H9 (cell line): ENCODE measurements around the gene OXCT2. TPM values are rescaled to one million over a fixed set of nuclear protein-coding genes. Genes with fewer than 3 reads are reported as not detected.

Source experiments
- DNase-seq: peaks from one replicate; pipeline ENCODE4 v3.0.0-alpha.2; 2017
- H2AFZ ChIP-seq: one replicate; pipeline ENCODE4 v1.6.1; 2013; ENCODE audit warnings: mild to moderate bottlenecking, low read length, control low read depth, moderate library complexity
- H2AK5ac ChIP-seq: 2 replicates; pipeline ENCODE4 v1.6.1; 2013; ENCODE audit warnings: low read length, control low read depth, mixed read lengths; ENCODE audit not compliant: insufficient read length
- H2BK120ac ChIP-seq: one replicate; pipeline ENCODE4 v1.6.1; 2013; ENCODE audit warnings: low read depth, mild to moderate bottlenecking, low read length, control low read depth, inconsistent platforms; ENCODE audit not compliant: poor library complexity, severe bottlenecking
- H2BK12ac ChIP-seq: 2 replicates; pipeline ENCODE4 v1.6.1; 2013; ENCODE audit warnings: low read length, control low read depth, mixed read lengths, low read depth; ENCODE audit not compliant: insufficient read length
- H2BK15ac ChIP-seq: 2 replicates; pipeline ENCODE4 v1.6.1; 2013; ENCODE audit warnings: low read depth, low read length, control low read depth
- H2BK20ac ChIP-seq: one replicate; pipeline ENCODE4 v1.6.1; 2013; ENCODE audit warnings: low read depth, mild to moderate bottlenecking, low read length, control low read depth, inconsistent platforms; ENCODE audit not compliant: poor library complexity, severe bottlenecking
- H2BK5ac ChIP-seq: 2 replicates; pipeline ENCODE4 v1.6.1; 2013; ENCODE audit warnings: low read length, control low read depth, mixed read lengths; ENCODE audit not compliant: insufficient read length
- H3K14ac ChIP-seq: 2 replicates; pipeline ENCODE4 v1.6.1; 2013; ENCODE audit warnings: low read length, control low read depth; ENCODE audit not compliant: insufficient read depth
- H3K18ac ChIP-seq: 2 replicates; pipeline ENCODE4 v1.6.1; 2013; ENCODE audit warnings: low read depth, mild to moderate bottlenecking, mixed read lengths, low read length, control low read depth; ENCODE audit not compliant: insufficient read length
- H3K23ac ChIP-seq: 2 replicates; pipeline ENCODE4 v1.6.1; 2013; ENCODE audit warnings: low read length, control low read depth, mixed read lengths, low read depth; ENCODE audit not compliant: insufficient read length
- H3K23me2 ChIP-seq: 2 replicates; pipeline ENCODE4 v1.6.1; 2013; ENCODE audit warnings: low read depth, mild to moderate bottlenecking, mixed read lengths, low read length, control low read depth; ENCODE audit not compliant: insufficient read length, poor library complexity, severe bottlenecking
- H3K27ac ChIP-seq: 2 replicates; pipeline ENCODE4 v1.5.1; 2013; ENCODE audit warnings: low read length, control low read depth, mixed read lengths, low read depth; ENCODE audit not compliant: insufficient read length
- H3K27me3 ChIP-seq: 2 replicates; pipeline ENCODE4 v1.6.1; 2013; ENCODE audit warnings: low read length, control low read depth, inconsistent platforms; ENCODE audit not compliant: insufficient read depth
- H3K4ac ChIP-seq: 2 replicates; pipeline ENCODE4 v1.6.1; 2013; ENCODE audit warnings: low read depth, mild to moderate bottlenecking, control low read depth, inconsistent platforms, low read length, moderate library complexity
- H3K4me1 ChIP-seq: 2 replicates; pipeline ENCODE4 v1.6.1; 2013; ENCODE audit warnings: low read length, control low read depth, inconsistent platforms; ENCODE audit not compliant: insufficient read depth
- H3K4me2 ChIP-seq: 2 replicates; pipeline ENCODE4 v1.6.1; 2013; ENCODE audit warnings: low read length, control low read depth, mixed read lengths; ENCODE audit not compliant: insufficient read length, insufficient read depth
- H3K56ac ChIP-seq: 2 replicates; pipeline ENCODE4 v1.6.1; 2013; ENCODE audit warnings: low read depth, mild to moderate bottlenecking, mixed read lengths, low read length, control low read depth; ENCODE audit not compliant: insufficient read length
- H3K79me1 ChIP-seq: 2 replicates; pipeline ENCODE4 v1.6.1; 2013; ENCODE audit warnings: low read depth, mild to moderate bottlenecking, moderate library complexity, low read length, control low read depth, inconsistent platforms; ENCODE audit not compliant: insufficient read depth, poor library complexity, severe bottlenecking
- H3K79me2 ChIP-seq: 2 replicates; pipeline ENCODE4 v1.6.1; 2013; ENCODE audit warnings: low read length, control low read depth, inconsistent platforms; ENCODE audit not compliant: insufficient read depth
- H3K9ac ChIP-seq: 2 replicates; pipeline ENCODE4 v1.6.1; 2013; ENCODE audit warnings: low read length, control low read depth, mixed read lengths; ENCODE audit not compliant: insufficient read length; ENCODE audit errors: extremely low read depth
- H3K9me3 ChIP-seq: one replicate; pipeline ENCODE4 v1.6.1; 2013; ENCODE audit warnings: low read depth, low read length, inconsistent platforms; ENCODE audit not compliant: control insufficient read depth
- H3T11ph ChIP-seq: one replicate; pipeline ENCODE4 v1.6.1; 2013; ENCODE audit warnings: mild to moderate bottlenecking, low read length, control low read depth, inconsistent platforms
- H4K20me1 ChIP-seq: one replicate; pipeline ENCODE4 v1.6.1; 2013; ENCODE audit not compliant: control insufficient read depth, insufficient read length, insufficient read depth
- H4K5ac ChIP-seq: 2 replicates; pipeline ENCODE4 v1.6.1; 2013; ENCODE audit warnings: low read depth, mild to moderate bottlenecking, mixed read lengths, low read length, control low read depth; ENCODE audit not compliant: insufficient read length
- H4K8ac ChIP-seq: replicated peaks from 2 replicates; pipeline ENCODE4 v1.6.1; 2013; ENCODE audit warnings: low read length, control low read depth, mixed read lengths, low read depth; ENCODE audit not compliant: insufficient read length
- H4K91ac ChIP-seq: 2 replicates; pipeline ENCODE4 v1.6.1; 2013; ENCODE audit warnings: low read depth, mild to moderate bottlenecking, moderate library complexity, mixed read lengths, low read length, control low read depth; ENCODE audit not compliant: insufficient read length
- H3K27ac Mint-ChIP-seq, 3 experiments: 2 replicates in 2 of 3; 3 replicates in 1 of 3; pipeline ENCODE4 v1.8.0; 2020 to 2021; ENCODE audit warnings: mixed read lengths in 3 of 3, mild to moderate bottlenecking in 1 of 3, moderate library complexity in 1 of 3
- H3K27me3 Mint-ChIP-seq: 2 replicates; pipeline ENCODE4 v1.8.0; 2021; ENCODE audit warnings: low read depth, mild to moderate bottlenecking, moderate library complexity, mixed read lengths
- H3K36me3 Mint-ChIP-seq, 3 experiments: 2 replicates in 2 of 3; 3 replicates in 1 of 3; pipeline ENCODE4 v1.8.0; 2020 to 2021; ENCODE audit warnings: low read depth in 3 of 3, mixed read lengths in 3 of 3; ENCODE audit not compliant: insufficient read depth in 1 of 3
- H3K4me1 Mint-ChIP-seq, 2 experiments: 2 replicates each; pipeline ENCODE4 v1.8.0; 2020; ENCODE audit warnings: mixed read lengths in 2 of 2
- H3K4me3 Mint-ChIP-seq, 2 experiments: 2 replicates in 1 of 2; 3 replicates in 1 of 2; pipeline ENCODE4 v1.8.0; 2020 to 2021; ENCODE audit warnings: mild to moderate bottlenecking in 2 of 2, mixed read lengths in 2 of 2, moderate library complexity in 1 of 2
- H3K9me3 Mint-ChIP-seq, 2 experiments: 2 replicates in 1 of 2; 3 replicates in 1 of 2; pipeline ENCODE4 v1.8.0; 2020; ENCODE audit warnings: mild to moderate bottlenecking in 2 of 2, mixed read lengths in 2 of 2, moderate library complexity in 1 of 2
- whole genome bisulfite sequencing: extraction: QIAGEN DNeasy Blood & Tissue Kit; methylation state at CpG from one replicate; pipeline ENCODE4 v1.1.7; 2013; ENCODE audit warnings: missing lambda C conversion rate, low lambda C conversion rate, mixed read lengths; ENCODE audit not compliant: insufficient read length; ENCODE audit errors: extremely low coverage; 5-methylcytosine and 5-hydroxymethylcytosine counted together
- total RNA-seq: library from RNA; stranded (reverse); gene quantifications from 2 replicates; pipeline ENCODE4 v1.2.1, GENCODE V29; 2021
- TF ChIP-seq, protein P1 (sequence below): fragments of 200-600 bp; sonication (generic); conservative IDR thresholded peaks from 3 replicates; pipeline ENCODE4 v1.8.0; 2021; ENCODE audit warnings: antibody characterized with exemption, mild to moderate bottlenecking

Gene OXCT2
- total RNA-seq, 1 experiment from 2014 or later = 3.7 TPM

DNA sequence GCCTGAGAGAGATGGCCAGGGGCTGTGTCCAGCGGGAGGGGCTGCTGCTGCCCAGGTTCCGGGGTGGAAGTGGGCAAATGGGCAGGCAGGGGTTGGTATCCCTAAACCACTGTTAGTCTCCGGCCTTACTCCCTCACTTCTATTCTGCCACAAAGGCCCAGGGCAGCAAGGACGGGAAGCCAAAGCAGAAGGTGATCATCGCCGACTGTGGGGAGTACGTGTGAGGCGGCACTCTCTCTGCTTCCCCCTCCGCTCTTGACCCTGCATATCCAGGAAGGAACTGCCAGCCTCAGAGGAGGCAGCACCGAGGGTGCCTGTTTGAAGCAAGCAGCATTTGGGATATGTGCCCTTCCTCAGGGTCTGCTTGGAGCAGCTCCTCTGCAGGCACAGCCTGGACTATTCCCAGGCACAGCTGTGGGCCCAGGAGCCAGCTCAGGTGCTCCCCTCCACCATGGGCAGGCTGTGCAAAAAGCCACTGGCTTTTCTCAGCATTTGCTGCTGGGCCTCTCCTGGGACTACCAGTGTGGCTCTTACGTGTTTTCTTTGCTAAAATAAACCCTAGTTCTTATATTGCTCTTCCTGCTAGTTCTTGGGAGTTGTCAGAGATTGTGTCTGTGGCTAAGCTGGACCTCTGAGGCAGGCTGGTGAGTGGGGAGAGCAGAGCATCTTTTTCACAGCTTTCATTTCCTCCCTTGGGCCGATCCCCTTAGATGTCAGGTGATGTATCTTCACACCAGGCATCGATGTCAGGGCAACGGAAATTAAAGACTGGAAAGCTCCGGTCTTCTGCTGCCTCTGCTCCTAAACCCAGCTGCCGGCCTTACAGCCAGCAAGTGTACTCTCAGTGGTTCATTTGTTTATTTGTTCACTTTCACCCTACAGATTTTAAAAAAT lies 17.8 kb downstream of the OXCT2 start:
- H3K9me3 ChIP-seq = no peaks in the 10 kb centered on the region
- no peak overlapping the region for H2BK20ac ChIP-seq
- H3K4me1 Mint-ChIP-seq = no peaks in the 10 kb centered on the region
- DNase-seq = peak; percentile 4
- H3T11ph ChIP-seq = no peak overlapping the region
- no peak overlapping the region for H4K5ac ChIP-seq
- no peaks in the 10 kb centered on the region for H3K79me1 ChIP-seq
- H3K27ac Mint-ChIP-seq = no peak overlapping the region
- H4K91ac ChIP-seq = no peak overlapping the region
- H3K4me3 Mint-ChIP-seq = no peak overlapping the region; a peak in 1 of 5 replicates
- H3K27me3 ChIP-seq = no peaks in the 10 kb centered on the region
- H3K9me3 Mint-ChIP-seq = no peaks in the 10 kb centered on the region
- H3K14ac ChIP-seq = no peak overlapping the region
- H3K4ac ChIP-seq = no peak overlapping the region
- no peak overlapping the region for H2AK5ac ChIP-seq
- no peaks in the 10 kb centered on the region for H4K20me1 ChIP-seq
- no peaks in the 10 kb centered on the region for H3K27me3 Mint-ChIP-seq
- H3K9ac ChIP-seq = no peak overlapping the region
- WGBS = no CpG with 5 or more reads among the region's 16 CpGs
- no peaks in the 10 kb centered on the region for H3K23me2 ChIP-seq
- no peak overlapping the region for H3K23ac ChIP-seq
- H3K56ac ChIP-seq = no peak overlapping the region
- peaks cover 23 to 87% (median 56%) of the 10 kb centered on the region in 3 experiments; a peak in 6 of 7 replicates for H3K36me3 Mint-ChIP-seq
- H4K8ac ChIP-seq = no peak overlapping the region
- no peak overlapping the region for H2BK15ac ChIP-seq
- no peak overlapping the region for H2BK12ac ChIP-seq
- H3K27ac ChIP-seq = no peak overlapping the region
- TF ChIP-seq, protein P1, sequence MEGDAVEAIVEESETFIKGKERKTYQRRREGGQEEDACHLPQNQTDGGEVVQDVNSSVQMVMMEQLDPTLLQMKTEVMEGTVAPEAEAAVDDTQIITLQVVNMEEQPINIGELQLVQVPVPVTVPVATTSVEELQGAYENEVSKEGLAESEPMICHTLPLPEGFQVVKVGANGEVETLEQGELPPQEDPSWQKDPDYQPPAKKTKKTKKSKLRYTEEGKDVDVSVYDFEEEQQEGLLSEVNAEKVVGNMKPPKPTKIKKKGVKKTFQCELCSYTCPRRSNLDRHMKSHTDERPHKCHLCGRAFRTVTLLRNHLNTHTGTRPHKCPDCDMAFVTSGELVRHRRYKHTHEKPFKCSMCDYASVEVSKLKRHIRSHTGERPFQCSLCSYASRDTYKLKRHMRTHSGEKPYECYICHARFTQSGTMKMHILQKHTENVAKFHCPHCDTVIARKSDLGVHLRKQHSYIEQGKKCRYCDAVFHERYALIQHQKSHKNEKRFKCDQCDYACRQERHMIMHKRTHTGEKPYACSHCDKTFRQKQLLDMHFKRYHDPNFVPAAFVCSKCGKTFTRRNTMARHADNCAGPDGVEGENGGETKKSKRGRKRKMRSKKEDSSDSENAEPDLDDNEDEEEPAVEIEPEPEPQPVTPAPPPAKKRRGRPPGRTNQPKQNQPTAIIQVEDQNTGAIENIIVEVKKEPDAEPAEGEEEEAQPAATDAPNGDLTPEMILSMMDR = no peak
- H2AFZ ChIP-seq = no peak overlapping the region
- no peak overlapping the region for H3K18ac ChIP-seq
- H2BK120ac ChIP-seq = no peak overlapping the region
- no peaks in the 10 kb centered on the region for H3K4me1 ChIP-seq
- H2BK5ac ChIP-seq = no peak overlapping the region
- no peak overlapping the region for H3K4me2 ChIP-seq
- H3K79me2 ChIP-seq = no peaks in the 10 kb centered on the region
